Nephron progenitor cell (in vitro differentiated cells): ENCODE data around the gene ASB3.

Source experiments
- DNase-seq: peaks from one replicate; pipeline ENCODE4 v3.0.0; 2021
- H3K27ac Mint-ChIP-seq: 2 replicates; pipeline ENCODE4 v1.8.0; 2021; ENCODE audit warnings: mild to moderate bottlenecking, moderate library complexity, mixed read lengths
- H3K27me3 Mint-ChIP-seq: 2 replicates; pipeline ENCODE4 v1.8.0; 2021; ENCODE audit warnings: mild to moderate bottlenecking, low read depth, mixed read lengths; ENCODE audit not compliant: poor library complexity
- H3K36me3 Mint-ChIP-seq: 2 replicates; pipeline ENCODE4 v1.8.0; 2021; ENCODE audit warnings: low read depth, mixed read lengths
- H3K4me1 Mint-ChIP-seq: 2 replicates; pipeline ENCODE4 v1.8.0; 2021; ENCODE audit warnings: mixed read lengths
- H3K4me3 Mint-ChIP-seq: 2 replicates; pipeline ENCODE4 v1.8.0; 2021; ENCODE audit warnings: mild to moderate bottlenecking, moderate library complexity, mixed read lengths
- H3K9me3 Mint-ChIP-seq: 2 replicates; pipeline ENCODE4 v1.8.0; 2021; ENCODE audit warnings: mild to moderate bottlenecking, moderate library complexity, mixed read lengths
- TF ChIP-seq, protein P1 (sequence below): fragments of 200-600 bp; sonication (generic); IDR thresholded peaks from 2 replicates; pipeline ENCODE4 v1.5.0; 2021; ENCODE audit warnings: antibody characterized with exemption

Gene ASB3

DNA sequence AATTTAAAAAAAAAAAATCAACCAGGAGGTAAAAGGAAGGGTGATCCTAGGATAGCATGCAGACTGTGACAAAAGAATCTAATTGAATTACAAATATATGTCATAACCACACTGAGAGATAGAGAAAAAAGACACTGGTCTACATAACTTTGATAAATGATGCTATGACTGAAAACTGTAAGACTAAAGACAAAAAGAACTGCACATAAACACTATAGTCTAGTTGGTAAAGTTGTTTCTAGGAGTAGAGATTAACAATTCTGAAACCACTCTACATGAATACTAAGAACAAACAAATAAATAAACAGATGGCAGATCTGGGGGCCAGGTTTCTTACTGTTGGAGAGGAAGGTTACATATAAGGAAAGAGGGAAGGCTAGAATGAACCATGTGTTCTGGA lies 33.7 kb downstream of the ASB3 start:
- H3K36me3 Mint-ChIP-seq: peaks cover 61% of the 10 kb centered on the region
- no peaks in the 10 kb centered on the region for H3K27me3 Mint-ChIP-seq
- no peaks in the 10 kb centered on the region for H3K9me3 Mint-ChIP-seq
- TF ChIP-seq, protein P1, sequence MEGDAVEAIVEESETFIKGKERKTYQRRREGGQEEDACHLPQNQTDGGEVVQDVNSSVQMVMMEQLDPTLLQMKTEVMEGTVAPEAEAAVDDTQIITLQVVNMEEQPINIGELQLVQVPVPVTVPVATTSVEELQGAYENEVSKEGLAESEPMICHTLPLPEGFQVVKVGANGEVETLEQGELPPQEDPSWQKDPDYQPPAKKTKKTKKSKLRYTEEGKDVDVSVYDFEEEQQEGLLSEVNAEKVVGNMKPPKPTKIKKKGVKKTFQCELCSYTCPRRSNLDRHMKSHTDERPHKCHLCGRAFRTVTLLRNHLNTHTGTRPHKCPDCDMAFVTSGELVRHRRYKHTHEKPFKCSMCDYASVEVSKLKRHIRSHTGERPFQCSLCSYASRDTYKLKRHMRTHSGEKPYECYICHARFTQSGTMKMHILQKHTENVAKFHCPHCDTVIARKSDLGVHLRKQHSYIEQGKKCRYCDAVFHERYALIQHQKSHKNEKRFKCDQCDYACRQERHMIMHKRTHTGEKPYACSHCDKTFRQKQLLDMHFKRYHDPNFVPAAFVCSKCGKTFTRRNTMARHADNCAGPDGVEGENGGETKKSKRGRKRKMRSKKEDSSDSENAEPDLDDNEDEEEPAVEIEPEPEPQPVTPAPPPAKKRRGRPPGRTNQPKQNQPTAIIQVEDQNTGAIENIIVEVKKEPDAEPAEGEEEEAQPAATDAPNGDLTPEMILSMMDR: no peak
- no peak overlapping the region for H3K4me3 Mint-ChIP-seq
- H3K4me1 Mint-ChIP-seq: peaks cover 7% of the 10 kb centered on the region
- no peak for DNase-seq
- peak overlapping the region; percentile 72 for H3K27ac Mint-ChIP-seq

DNA sequence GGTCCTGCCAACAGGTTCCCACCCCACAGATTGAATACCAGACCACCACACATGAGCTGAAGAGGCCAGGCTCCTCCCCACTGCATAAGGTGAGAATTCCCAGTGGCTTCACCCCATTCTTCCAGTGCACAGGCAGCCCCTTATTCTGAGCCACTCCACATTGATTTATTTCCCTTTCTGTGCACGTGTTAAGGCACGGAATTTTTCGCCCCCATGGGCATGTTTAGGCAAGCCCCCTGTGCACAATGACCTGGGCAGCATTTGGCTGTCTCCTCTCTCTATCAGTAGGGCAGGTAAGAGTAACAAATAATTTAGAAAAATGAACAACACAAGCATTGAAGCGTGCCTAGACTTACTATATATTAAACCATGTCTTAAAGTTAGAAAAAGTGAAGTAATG lies 34.4 kb downstream of the ASB3 start:
- Mint-ChIP-seq H3K36me3 (peaks cover 61% of the 10 kb centered on the region), H3K4me1 (peaks cover 7% of the 10 kb centered on the region), H3K4me3 (no peak overlapping the region), H3K27me3 (no peaks in the 10 kb centered on the region), H3K27ac (peak overlapping the region; percentile 72), H3K9me3 (no peaks in the 10 kb centered on the region)
- TF ChIP-seq, protein P1: no peak
- no peak for DNase-seq

DNA sequence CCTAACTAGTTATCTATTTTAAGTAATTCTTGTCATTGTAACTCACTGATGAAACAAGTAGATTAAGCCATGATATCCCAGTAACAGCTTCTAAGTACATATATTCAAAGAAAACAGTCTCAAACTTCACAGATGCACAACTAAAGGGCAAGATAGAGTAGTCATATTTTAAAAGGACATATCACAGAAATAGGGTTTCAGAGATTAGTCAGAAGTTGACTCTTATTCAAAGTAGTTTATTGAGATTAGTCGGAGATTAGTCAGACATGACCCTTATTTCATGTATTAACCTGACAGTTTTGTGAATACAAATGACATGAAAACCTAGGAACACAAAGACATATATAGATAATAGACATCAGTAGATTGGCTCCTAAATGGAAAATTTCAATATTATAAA lies 35.0 kb downstream of the ASB3 start:
- H3K27ac Mint-ChIP-seq: no peak overlapping the region
- no peaks in the 10 kb centered on the region for H3K9me3 Mint-ChIP-seq
- peaks cover 7% of the 10 kb centered on the region for H3K4me1 Mint-ChIP-seq
- H3K27me3 Mint-ChIP-seq: no peaks in the 10 kb centered on the region
- no peak for DNase-seq
- peaks cover 59% of the 10 kb centered on the region for H3K36me3 Mint-ChIP-seq
- H3K4me3 Mint-ChIP-seq: no peak overlapping the region
- TF ChIP-seq, protein P1: no peak

DNA sequence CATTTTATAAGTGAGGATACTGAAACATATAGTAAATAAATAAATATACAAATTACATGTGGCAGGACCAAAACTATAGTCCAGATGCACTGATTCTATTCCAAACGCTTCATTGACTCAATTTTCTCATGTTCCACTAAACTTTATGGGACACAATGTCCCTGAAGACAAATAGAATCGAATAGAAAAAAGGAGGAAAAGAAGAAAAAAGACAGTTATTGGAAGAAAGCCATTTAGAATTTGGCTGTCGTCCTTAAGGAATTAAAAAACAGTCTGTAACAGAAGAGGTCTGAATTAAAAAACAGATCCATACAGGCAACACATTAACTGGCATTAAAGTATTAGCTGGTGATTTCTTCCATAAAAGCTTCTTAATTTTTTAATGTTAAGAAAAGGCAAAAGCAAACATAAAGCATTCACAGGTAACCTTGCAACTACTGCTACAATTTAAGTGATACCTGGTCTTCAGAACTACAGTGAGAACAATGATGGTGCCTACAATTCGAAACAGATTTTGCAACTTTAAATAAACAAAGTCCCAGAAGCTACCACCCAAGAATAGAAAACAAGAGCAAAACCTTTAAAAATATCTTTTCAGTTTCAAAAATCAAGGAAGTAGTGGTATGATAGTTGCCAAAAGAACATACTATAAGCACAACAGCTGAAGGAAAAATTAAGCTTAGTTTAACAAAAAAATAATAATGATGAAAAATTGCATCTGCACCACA lies 36.5 kb downstream of the ASB3 start:
- TF ChIP-seq, protein P1: no peak
- H3K36me3 Mint-ChIP-seq: peaks cover 61% of the 10 kb centered on the region
- H3K9me3 Mint-ChIP-seq: no peaks in the 10 kb centered on the region
- no peaks in the 10 kb centered on the region for H3K27me3 Mint-ChIP-seq
- H3K4me1 Mint-ChIP-seq: peaks cover 7% of the 10 kb centered on the region
- no peak for DNase-seq
- H3K4me3 Mint-ChIP-seq: no peak overlapping the region
- no peak overlapping the region for H3K27ac Mint-ChIP-seq

GRCh38 chr2:53744395-53745065 lies 42.2 kb downstream of the ASB3 start:
- peaks cover 49% of the 10 kb centered on the region for H3K36me3 Mint-ChIP-seq
- no peak overlapping the region for H3K4me3 Mint-ChIP-seq
- DNase-seq: no peak
- H3K4me1 Mint-ChIP-seq: no peaks in the 10 kb centered on the region
- no peaks in the 10 kb centered on the region for H3K9me3 Mint-ChIP-seq
- H3K27me3 Mint-ChIP-seq: no peaks in the 10 kb centered on the region
- TF ChIP-seq, protein P1: no peak
- H3K27ac Mint-ChIP-seq: no peak overlapping the region

GRCh38 chr2:53740170-53740569 lies 46.6 kb downstream of the ASB3 start:
- TF ChIP-seq, protein P1: peak; percentile 14
- DNase-seq: no peak
- H3K27me3 Mint-ChIP-seq: no peaks in the 10 kb centered on the region
- H3K4me1 Mint-ChIP-seq: no peaks in the 10 kb centered on the region
- no peak overlapping the region for H3K4me3 Mint-ChIP-seq
- peaks cover 4% of the 10 kb centered on the region for H3K9me3 Mint-ChIP-seq
- H3K27ac Mint-ChIP-seq: no peak overlapping the region
- peaks cover 32% of the 10 kb centered on the region for H3K36me3 Mint-ChIP-seq
